ENCODE data around the gene DHRS7B.

DHRS7B gene

GRCh38 chr17:21162394-21162775 lies 35.6 kb downstream of the DHRS7B start:
- Histone ChIP-seq H3K18ac (ENCODE audit: low read depth in 1 of 2, low read length in 2 of 2) (no peak overlapping the region), H3K9me3 (ENCODE audit: control insufficient read depth, low read length) (no peaks in the 10 kb centered on the region), H2AK5ac (ENCODE audit: low read length, severe bottlenecking) (no peak overlapping the region), H2AFZ (ENCODE audit: low read depth, low read length) (no peak overlapping the region), H3K9ac (ENCODE audit: low read length) (peak overlapping the region; percentile 66), H3K4me3 (ENCODE audit: insufficient read depth in 1 of 2, low read depth in 1 of 2, low read length in 2 of 2) (no peak overlapping the region), H4K91ac (ENCODE audit: low read length) (no peak overlapping the region), H3K14ac (ENCODE audit: low read length in 2 of 2) (no peak overlapping the region), H3K23ac (ENCODE audit: low read length in 2 of 2) (no peak overlapping the region), H3K4me1 (ENCODE audit: control insufficient read depth, insufficient read depth, low read depth, low read length) (no peaks in the 10 kb centered on the region), H3K4ac (ENCODE audit: low read depth in 1 of 2, low read length in 2 of 2) (no peak overlapping the region), H2BK15ac (ENCODE audit: low read depth, poor library complexity, severe bottlenecking) (no peak overlapping the region), H2BK12ac (ENCODE audit: low read length in 2 of 2) (no peak overlapping the region), H3K79me1 (replicated peaks; ENCODE audit: low read length, poor library complexity, severe bottlenecking) (peaks cover 14% of the 10 kb centered on the region), H4K8ac (ENCODE audit: low read length) (no peak overlapping the region), H3K4me2 (ENCODE audit: low read length, poor library complexity, severe bottlenecking) (no peak overlapping the region), H3K27me3 (ENCODE audit: control insufficient read depth in 1 of 2, insufficient read depth in 1 of 2, low read length in 2 of 2) (no peaks in the 10 kb centered on the region), H3K36me3 (ENCODE audit: control insufficient read depth in 1 of 2, insufficient read depth in 2 of 2, low read depth in 1 of 2, low read length in 2 of 2) (no peaks in the 10 kb centered on the region), H2BK5ac (ENCODE audit: low read depth, low read length, poor library complexity, severe bottlenecking) (no peak overlapping the region), H2BK120ac (ENCODE audit: low read depth, low read length) (no peak overlapping the region), H3K27ac (ENCODE audit: low read length, poor library complexity, severe bottlenecking) (no peak overlapping the region)
- 53% methylated on average over 1 of the region's 2 CpGs for WGBS
- DNase-seq = no peak

DNA sequence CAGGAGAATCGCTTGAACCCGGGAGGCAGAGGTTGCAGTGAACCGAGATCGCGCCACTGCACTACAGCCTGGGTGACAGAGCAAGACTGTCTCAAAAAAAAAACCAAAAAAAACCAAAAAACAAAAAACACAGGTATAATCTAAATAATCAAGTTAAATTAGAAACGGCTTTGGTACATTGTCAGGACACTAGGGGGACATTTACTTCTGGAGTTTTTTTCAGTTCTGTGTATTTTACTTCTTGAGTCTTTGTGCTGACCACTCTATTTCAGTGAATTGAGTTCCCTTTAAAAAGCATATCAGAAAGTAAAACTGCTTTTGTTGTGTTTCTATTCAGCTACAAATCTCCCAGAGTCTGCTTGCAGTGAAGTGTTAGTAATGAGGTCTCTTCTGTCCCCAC lies 36.3 kb downstream of the DHRS7B start:
- Histone ChIP-seq H3K9me3 (ENCODE audit: control insufficient read depth, low read length) (no peaks in the 10 kb centered on the region), H2AK5ac (ENCODE audit: low read length, severe bottlenecking) (no peak overlapping the region)
- DNase-seq = no peak

DNA sequence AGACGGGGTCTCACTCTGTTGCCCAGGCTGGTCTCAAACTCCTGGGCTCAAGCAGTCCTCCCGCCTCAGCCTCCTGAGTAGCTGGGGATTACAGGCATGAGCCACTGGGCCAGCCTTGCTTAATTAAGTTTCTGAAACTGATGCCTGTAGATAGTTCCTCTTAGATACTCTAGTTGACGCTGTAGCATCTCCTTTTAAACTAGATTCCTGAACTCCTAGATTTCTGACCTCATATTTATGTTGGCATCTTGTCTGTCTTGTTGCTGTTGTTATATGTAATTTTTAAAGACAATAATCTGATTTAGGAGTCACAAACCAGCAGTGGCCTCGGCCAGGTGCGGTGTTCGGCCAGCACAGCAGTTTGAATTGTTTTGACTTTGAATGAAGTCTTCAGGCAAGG lies 37.5 kb downstream of the DHRS7B start:
- no peaks in the 10 kb centered on the region for H3K9me3 ChIP-seq (ENCODE audit: control insufficient read depth, low read length)

More for the DNA sequence above, 36.3 kb downstream of the DHRS7B start:
- Histone ChIP-seq H4K91ac (ENCODE audit: low read length) (no peak overlapping the region), H3K27me3 (ENCODE audit: control insufficient read depth in 1 of 2, insufficient read depth in 1 of 2, low read length in 2 of 2) (no peaks in the 10 kb centered on the region), H2BK15ac (ENCODE audit: low read depth, poor library complexity, severe bottlenecking) (no peak overlapping the region), H2BK5ac (ENCODE audit: low read depth, low read length, poor library complexity, severe bottlenecking) (no peak overlapping the region), H2BK12ac (ENCODE audit: low read length in 2 of 2) (no peak overlapping the region), H4K8ac (ENCODE audit: low read length) (no peak overlapping the region), H3K36me3 (ENCODE audit: control insufficient read depth in 1 of 2, insufficient read depth in 2 of 2, low read depth in 1 of 2, low read length in 2 of 2) (no peaks in the 10 kb centered on the region), H3K4me3 (ENCODE audit: insufficient read depth in 1 of 2, low read depth in 1 of 2, low read length in 2 of 2) (no peak overlapping the region), H2BK120ac (ENCODE audit: low read depth, low read length) (no peak overlapping the region), H3K79me1 (replicated peaks; ENCODE audit: low read length, poor library complexity, severe bottlenecking) (peaks cover 11% of the 10 kb centered on the region), H3K14ac (ENCODE audit: low read length in 2 of 2) (no peak overlapping the region), H3K4me1 (ENCODE audit: control insufficient read depth, insufficient read depth, low read depth, low read length) (no peaks in the 10 kb centered on the region), H3K23ac (ENCODE audit: low read length in 2 of 2) (no peak overlapping the region), H3K4ac (ENCODE audit: low read depth in 1 of 2, low read length in 2 of 2) (no peak overlapping the region), H3K4me2 (ENCODE audit: low read length, poor library complexity, severe bottlenecking) (no peak overlapping the region), H3K18ac (ENCODE audit: low read depth in 1 of 2, low read length in 2 of 2) (no peak overlapping the region), H3K27ac (ENCODE audit: low read length, poor library complexity, severe bottlenecking) (no peak overlapping the region), H3K9ac (ENCODE audit: low read length) (peak overlapping the region; percentile 30), H2AFZ (ENCODE audit: low read depth, low read length) (no peak overlapping the region)
- WGBS = 100% methylated on average over 3 of the region's 6 CpGs

DNA sequence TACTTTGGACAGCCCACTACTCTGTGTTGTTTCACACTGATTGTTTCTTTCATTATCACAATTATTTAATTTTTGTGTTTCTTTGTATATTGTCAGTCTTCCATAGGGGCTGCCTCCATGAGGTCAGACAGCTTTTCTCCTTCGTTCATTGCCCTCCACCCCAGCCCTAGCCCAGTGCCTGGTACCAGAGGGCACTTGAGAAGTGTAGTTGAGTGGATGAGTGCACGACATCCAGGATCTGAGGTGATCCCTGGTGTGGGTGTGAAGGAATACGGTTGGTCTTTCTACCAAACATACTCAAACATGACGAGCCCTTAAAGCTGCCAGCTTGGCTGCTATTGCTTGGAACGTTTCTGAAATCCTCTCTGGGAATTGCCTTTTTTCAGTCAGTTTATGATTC lies 37.9 kb downstream of the DHRS7B start:
- no peak overlapping the region for H3K4me2 ChIP-seq (ENCODE audit: low read length, poor library complexity, severe bottlenecking)
- H4K91ac ChIP-seq (ENCODE audit: low read length) = no peak overlapping the region
- H3K9ac ChIP-seq (ENCODE audit: low read length) = peak overlapping the region; percentile 46
- no peak overlapping the region for H2BK5ac ChIP-seq (ENCODE audit: low read depth, low read length, poor library complexity, severe bottlenecking)
- H3K14ac ChIP-seq (ENCODE audit: low read length in 2 of 2) = no peak overlapping the region
- WGBS = 89% methylated on average over 5 of the region's 5 CpGs
- no peak overlapping the region for H2AFZ ChIP-seq (ENCODE audit: low read depth, low read length)
- H3K18ac ChIP-seq (ENCODE audit: low read depth in 1 of 2, low read length in 2 of 2) = no peak overlapping the region
- H3K27me3 ChIP-seq (ENCODE audit: control insufficient read depth in 1 of 2, insufficient read depth in 1 of 2, low read length in 2 of 2) = no peaks in the 10 kb centered on the region
- H3K9me3 ChIP-seq (ENCODE audit: control insufficient read depth, low read length) = no peaks in the 10 kb centered on the region
- no peak overlapping the region for H2AK5ac ChIP-seq (ENCODE audit: low read length, severe bottlenecking)
- H2BK120ac ChIP-seq (ENCODE audit: low read depth, low read length) = no peak overlapping the region
- no peak overlapping the region for H4K8ac ChIP-seq (ENCODE audit: low read length)
- H2BK12ac ChIP-seq (ENCODE audit: low read length in 2 of 2) = no peak overlapping the region
- H3K4ac ChIP-seq (ENCODE audit: low read depth in 1 of 2, low read length in 2 of 2) = no peak overlapping the region
- peaks cover 18% of the 10 kb centered on the region for H3K79me1 ChIP-seq (replicated peaks; ENCODE audit: low read length, poor library complexity, severe bottlenecking)
- no peak overlapping the region for H3K27ac ChIP-seq (ENCODE audit: low read length, poor library complexity, severe bottlenecking)
- H3K23ac ChIP-seq (ENCODE audit: low read length in 2 of 2) = no peak overlapping the region
- no peak overlapping the region for H2BK15ac ChIP-seq (ENCODE audit: low read depth, poor library complexity, severe bottlenecking)
- no peak for DNase-seq
- H3K36me3 ChIP-seq (ENCODE audit: control insufficient read depth in 1 of 2, insufficient read depth in 2 of 2, low read depth in 1 of 2, low read length in 2 of 2) = no peaks in the 10 kb centered on the region
- H3K4me1 ChIP-seq (ENCODE audit: control insufficient read depth, insufficient read depth, low read depth, low read length) = no peaks in the 10 kb centered on the region
- peak overlapping the region in 1 of 2 experiments; percentile 7 for H3K4me3 ChIP-seq (ENCODE audit: insufficient read depth in 1 of 2, low read depth in 1 of 2, low read length in 2 of 2)

More for the DNA sequence above, 37.5 kb downstream of the DHRS7B start:
- Histone ChIP-seq H3K23ac (ENCODE audit: low read length in 2 of 2) (no peak overlapping the region), H3K9ac (ENCODE audit: low read length) (peak overlapping the region; percentile 39), H2AK5ac (ENCODE audit: low read length, severe bottlenecking) (no peak overlapping the region), H3K79me1 (replicated peaks; ENCODE audit: low read length, poor library complexity, severe bottlenecking) (peaks cover 15% of the 10 kb centered on the region), H3K4me1 (ENCODE audit: control insufficient read depth, insufficient read depth, low read depth, low read length) (no peaks in the 10 kb centered on the region), H2BK12ac (ENCODE audit: low read length in 2 of 2) (no peak overlapping the region), H2BK5ac (ENCODE audit: low read depth, low read length, poor library complexity, severe bottlenecking) (no peak overlapping the region), H3K36me3 (ENCODE audit: control insufficient read depth in 1 of 2, insufficient read depth in 2 of 2, low read depth in 1 of 2, low read length in 2 of 2) (no peaks in the 10 kb centered on the region), H3K4ac (ENCODE audit: low read depth in 1 of 2, low read length in 2 of 2) (no peak overlapping the region), H2AFZ (ENCODE audit: low read depth, low read length) (no peak overlapping the region), H3K4me2 (ENCODE audit: low read length, poor library complexity, severe bottlenecking) (no peak overlapping the region), H3K27me3 (ENCODE audit: control insufficient read depth in 1 of 2, insufficient read depth in 1 of 2, low read length in 2 of 2) (no peaks in the 10 kb centered on the region), H4K91ac (ENCODE audit: low read length) (no peak overlapping the region), H3K27ac (ENCODE audit: low read length, poor library complexity, severe bottlenecking) (no peak overlapping the region), H2BK15ac (ENCODE audit: low read depth, poor library complexity, severe bottlenecking) (no peak overlapping the region), H2BK120ac (ENCODE audit: low read depth, low read length) (no peak overlapping the region), H3K4me3 (ENCODE audit: insufficient read depth in 1 of 2, low read depth in 1 of 2, low read length in 2 of 2) (peak overlapping the region in 1 of 2 experiments; percentile 7), H4K8ac (ENCODE audit: low read length) (no peak overlapping the region), H3K18ac (ENCODE audit: low read depth in 1 of 2, low read length in 2 of 2) (no peak overlapping the region), H3K14ac (ENCODE audit: low read length in 2 of 2) (no peak overlapping the region)
- 100% methylated on average over 5 of the region's 6 CpGs for WGBS
- DNase-seq = no peak

Data from mesenchymal stem cell (in vitro differentiated cells and primary cell).